Caco-2 (cell line): ENCODE data around the gene L3HYPDH. TPM values are rescaled to one million over a fixed set of nuclear protein-coding genes. Genes with fewer than 3 reads are reported as not detected.

Experiments
- BruUV-seq: library from RNA; stranded (reverse); fragments of 400-500 nt; replicated peaks from 2 replicates; lab custom pipeline; 2021; lab: Mats Ljungman, UMichigan
- CTCF ChIA-PET: fragments of 300-600 bp; sonication (Branson Sonifier 250); formaldehyde crosslinking; loops from one replicate; lab custom pipeline; 2022; ENCODE audit warnings: antibody characterized with exemption; lab: Charles Lee
- POLR2A ChIA-PET: fragments of 300-600 bp; sonication (Branson Sonifier 250); formaldehyde crosslinking; loops from one replicate; lab custom pipeline; 2022; ENCODE audit warnings: antibody characterized with exemption; lab: Charles Lee
- DNase-seq, 2 experiments: peaks; one replicate each; pipeline versions ENCODE4 v3.0.0 to v3.0.0-alpha.2; 2020 to 2022
- H3K27me3 ChIP-seq: replicated peaks from 2 replicates; pipeline ENCODE4 v1.6.0; 2011; ENCODE audit warnings: low read length; ENCODE audit not compliant: control insufficient read depth, insufficient read depth
- H3K36me3 ChIP-seq: 2 replicates; pipeline ENCODE4 v1.5.1; 2011; ENCODE audit warnings: low read length; ENCODE audit not compliant: control insufficient read depth, insufficient read depth
- H3K4me1 ChIP-seq: fragments of 250-450 bp; sonication (Bioruptor Pico); 2 replicates; pipeline ENCODE4 v1.5.1; 2020; ENCODE audit warnings: mild to moderate bottlenecking
- H3K4me3 ChIP-seq: 2 replicates; pipeline ENCODE4 v1.5.1; 2011; ENCODE audit warnings: low read depth, mild to moderate bottlenecking, control low read depth, low read length
- H3K9me3 ChIP-seq: fragments of 250-450 bp; sonication (Bioruptor Pico); 2 replicates; pipeline ENCODE4 v1.5.1; 2020; ENCODE audit warnings: mild to moderate bottlenecking, moderate library complexity
- H3K27ac Mint-ChIP-seq: one replicate; pipeline ENCODE4 v1.8.0; 2022; ENCODE audit warnings: mixed read lengths; ENCODE audit not compliant: unreplicated experiment
- H3K27me3 Mint-ChIP-seq: one replicate; pipeline ENCODE4 v1.8.0; 2022; ENCODE audit warnings: mixed read lengths; ENCODE audit not compliant: insufficient read depth, unreplicated experiment
- H3K36me3 Mint-ChIP-seq: one replicate; pipeline ENCODE4 v1.8.0; 2022; ENCODE audit warnings: mild to moderate bottlenecking, mixed read lengths; ENCODE audit not compliant: insufficient read depth, unreplicated experiment
- H3K4me1 Mint-ChIP-seq: one replicate; pipeline ENCODE4 v1.8.0; 2022; ENCODE audit warnings: low read depth, mixed read lengths; ENCODE audit not compliant: unreplicated experiment
- H3K4me3 Mint-ChIP-seq: one replicate; pipeline ENCODE4 v1.8.0; 2022; ENCODE audit warnings: mild to moderate bottlenecking, moderate library complexity, mixed read lengths; ENCODE audit not compliant: unreplicated experiment
- H3K9me3 Mint-ChIP-seq: one replicate; pipeline ENCODE4 v1.8.0; 2022; ENCODE audit warnings: mixed read lengths; ENCODE audit not compliant: unreplicated experiment
- intact Hi-C: fragments of 100-400 bp; cut with micrococcal nuclease; formaldehyde crosslinking; loops from one replicate; pipeline ENCODE4 v1.10.0; 2022; ENCODE audit not compliant: unreplicated experiment
- total RNA-seq: library from RNA; stranded (reverse); gene quantifications from 2 replicates; pipeline ENCODE4 v1.2.3, GENCODE V29; 2022
- TF ChIP-seq, protein P1 (sequence below), 2 experiments: fragments of 200-600 bp in 1 of 2; IDR thresholded peaks; 1 replicate in 1 of 2; 2 replicates in 1 of 2; pipeline versions ENCODE4 v1.5.1 to v1.8.0; 2011 to 2022; ENCODE audit warnings: antibody characterized with exemption in 1 of 2, control low read depth in 1 of 2, inconsistent platforms in 1 of 2, low read depth in 1 of 2, low read length in 1 of 2, mild to moderate bottlenecking in 1 of 2, moderate library complexity in 1 of 2; ENCODE audit not compliant: insufficient read depth in 1 of 2, severe bottlenecking in 1 of 2, unreplicated experiment in 1 of 2

L3HYPDH gene
- total RNA-seq, 1 experiment from 2014 or later = 15.7 TPM

DNA sequence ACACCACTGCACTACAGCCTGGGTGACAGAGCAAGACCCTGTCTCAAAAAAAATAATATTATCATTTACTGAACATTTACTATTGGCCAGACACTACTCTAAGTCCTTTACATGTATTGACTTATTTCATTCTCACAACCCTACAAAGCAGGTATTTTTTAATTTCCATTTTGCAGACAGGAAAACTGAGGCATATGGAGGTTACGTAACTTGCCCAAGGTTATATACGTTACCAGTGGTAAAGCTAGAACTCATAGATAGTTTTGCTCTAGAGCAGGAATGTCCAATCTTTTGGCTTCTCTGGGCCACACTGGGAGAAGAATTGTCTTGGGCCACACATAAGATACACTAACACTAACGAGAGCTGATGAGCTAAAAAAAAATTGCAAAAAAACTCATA is 5.7 kb downstream of the L3HYPDH start:
- no peaks in the 10 kb centered on the region for H3K27me3 Mint-ChIP-seq
- DNase-seq = no peak
- Histone ChIP-seq H3K36me3 (peaks cover 2% of the 10 kb centered on the region; the same call in 1 of the 2 replicates), H3K4me3 (no peak overlapping the region), H3K4me1 (peaks cover 8% of the 10 kb centered on the region; the same call in 1 of the 2 replicates), H3K27me3 (no peaks in the 10 kb centered on the region), H3K9me3 (no peaks in the 10 kb centered on the region)
- no TSS peak for BruUV-seq
- ChIA-PET CTCF (no interaction called here), POLR2A (interaction anchor here (0.6 kb wide), 1 partner anchor 10 kb away, joined by 3 read pairs; no protein-coding TSS in a partner anchor)
- intact Hi-C loops = no loop called here
- no peak overlapping the region for H3K4me3 Mint-ChIP-seq
- TF ChIP-seq, protein P1, sequence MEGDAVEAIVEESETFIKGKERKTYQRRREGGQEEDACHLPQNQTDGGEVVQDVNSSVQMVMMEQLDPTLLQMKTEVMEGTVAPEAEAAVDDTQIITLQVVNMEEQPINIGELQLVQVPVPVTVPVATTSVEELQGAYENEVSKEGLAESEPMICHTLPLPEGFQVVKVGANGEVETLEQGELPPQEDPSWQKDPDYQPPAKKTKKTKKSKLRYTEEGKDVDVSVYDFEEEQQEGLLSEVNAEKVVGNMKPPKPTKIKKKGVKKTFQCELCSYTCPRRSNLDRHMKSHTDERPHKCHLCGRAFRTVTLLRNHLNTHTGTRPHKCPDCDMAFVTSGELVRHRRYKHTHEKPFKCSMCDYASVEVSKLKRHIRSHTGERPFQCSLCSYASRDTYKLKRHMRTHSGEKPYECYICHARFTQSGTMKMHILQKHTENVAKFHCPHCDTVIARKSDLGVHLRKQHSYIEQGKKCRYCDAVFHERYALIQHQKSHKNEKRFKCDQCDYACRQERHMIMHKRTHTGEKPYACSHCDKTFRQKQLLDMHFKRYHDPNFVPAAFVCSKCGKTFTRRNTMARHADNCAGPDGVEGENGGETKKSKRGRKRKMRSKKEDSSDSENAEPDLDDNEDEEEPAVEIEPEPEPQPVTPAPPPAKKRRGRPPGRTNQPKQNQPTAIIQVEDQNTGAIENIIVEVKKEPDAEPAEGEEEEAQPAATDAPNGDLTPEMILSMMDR (IDR thresholded peaks at IDR 0.05; ENCODE audit: insufficient read depth in 1 of 2, low read depth in 1 of 2, low read length in 1 of 2, severe bottlenecking in 1 of 2, unreplicated experiment in 1 of 2) = no peak
- no peaks in the 10 kb centered on the region for H3K4me1 Mint-ChIP-seq
- H3K27ac Mint-ChIP-seq = no peak overlapping the region
- H3K36me3 Mint-ChIP-seq = peaks cover 15% of the 10 kb centered on the region
- no peaks in the 10 kb centered on the region for H3K9me3 Mint-ChIP-seq

DNA sequence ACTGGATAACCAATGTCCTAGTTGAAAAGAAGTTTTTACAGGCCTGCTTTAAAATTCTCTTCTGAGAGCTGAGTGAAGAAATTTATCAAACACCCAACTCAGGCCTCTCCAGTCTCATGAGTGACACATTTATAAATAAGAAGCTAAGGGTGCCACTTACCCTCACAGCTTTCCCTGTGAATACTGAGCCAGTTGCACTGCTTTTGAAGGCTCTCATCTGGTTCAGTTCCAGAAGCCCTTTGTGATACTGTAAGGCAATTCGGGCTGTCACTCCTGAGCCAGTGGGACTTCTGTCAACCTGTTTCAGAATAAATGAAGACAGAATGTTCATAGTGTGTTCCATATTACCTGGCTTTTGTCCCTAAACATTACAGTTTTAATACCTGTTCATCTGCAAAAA is 8.5 kb downstream of the L3HYPDH start:
- Histone ChIP-seq H3K4me1 (no peaks in the 10 kb centered on the region), H3K4me3 (no peak overlapping the region), H3K9me3 (no peaks in the 10 kb centered on the region), H3K36me3 (peaks cover 2% of the 10 kb centered on the region; the same call in 1 of the 2 replicates), H3K27me3 (no peaks in the 10 kb centered on the region)
- ChIA-PET CTCF (no interaction called here), POLR2A (no interaction called here)
- no peaks in the 10 kb centered on the region for H3K4me1 Mint-ChIP-seq
- no peak for DNase-seq
- no peak overlapping the region for H3K4me3 Mint-ChIP-seq
- TF ChIP-seq, protein P1 (IDR thresholded peaks at IDR 0.05; ENCODE audit: insufficient read depth in 1 of 2, low read depth in 1 of 2, low read length in 1 of 2, severe bottlenecking in 1 of 2, unreplicated experiment in 1 of 2) = no peak
- peaks cover 6% of the 10 kb centered on the region for H3K36me3 Mint-ChIP-seq
- no peak overlapping the region for H3K27ac Mint-ChIP-seq
- H3K27me3 Mint-ChIP-seq = no peaks in the 10 kb centered on the region
- BruUV-seq = no TSS peak
- no peaks in the 10 kb centered on the region for H3K9me3 Mint-ChIP-seq
- intact Hi-C loops = no loop called here

GRCh38 chr14:59474172-59474571 is 10.0 kb downstream of the L3HYPDH start:
- TF ChIP-seq, protein P1 (IDR thresholded peaks at IDR 0.05; ENCODE audit: insufficient read depth in 1 of 2, low read depth in 1 of 2, low read length in 1 of 2, severe bottlenecking in 1 of 2, unreplicated experiment in 1 of 2) = no peak
- no peaks in the 10 kb centered on the region for H3K27me3 Mint-ChIP-seq

More at GRCh38 chr14:59474172-59474571, 10.0 kb downstream of the L3HYPDH start:
- no peak for DNase-seq
- no peaks in the 10 kb centered on the region for H3K9me3 Mint-ChIP-seq
- no peaks in the 10 kb centered on the region for H3K9me3 ChIP-seq
- intact Hi-C loops = no loop called here
- H3K36me3 ChIP-seq = peaks cover 2% of the 10 kb centered on the region; the same call in 1 of the 2 replicates
- H3K4me3 Mint-ChIP-seq = no peak overlapping the region
- ChIA-PET POLR2A (no interaction called here), CTCF (no interaction called here)
- H3K4me1 ChIP-seq = no peaks in the 10 kb centered on the region
- no peak overlapping the region for H3K4me3 ChIP-seq
- no TSS peak for BruUV-seq
- H3K27me3 ChIP-seq = no peaks in the 10 kb centered on the region
- no peak overlapping the region for H3K27ac Mint-ChIP-seq
- no peaks in the 10 kb centered on the region for H3K4me1 Mint-ChIP-seq
- peaks cover 6% of the 10 kb centered on the region for H3K36me3 Mint-ChIP-seq
